GM23338 (cell line): Measurements from ENCODE around the gene TYW5. TPM values are rescaled to one million over a fixed set of nuclear protein-coding genes. Genes with fewer than 3 reads are reported as not detected.

Experiments used
- ATAC-seq: fragments of 200-7000 bp; cut with Tn5 transposase; 3 replicates; pipeline ENCODE4 v1.9.1; 2020
- DNase-seq: peaks from one replicate; pipeline ENCODE4 v3.0.0-alpha.2; 2015; ENCODE audit warnings: low spot score
- H2AFZ ChIP-seq: fragments of 200-600 bp; sonication (generic); 2 replicates; pipeline ENCODE4 v1.8.0; 2016; ENCODE audit warnings: antibody characterized with exemption, mild to moderate bottlenecking, moderate library complexity
- H3F3A ChIP-seq: fragments of 200-600 bp; sonication (generic); replicated peaks from 2 replicates; pipeline ENCODE4 v1.8.0; 2017; ENCODE audit warnings: antibody characterized with exemption, mixed run types, low read depth
- H3K27ac ChIP-seq: fragments of 200-600 bp; sonication (generic); 2 replicates; pipeline ENCODE4 v1.6.1; 2016; ENCODE audit warnings: low read depth
- H3K27me3 ChIP-seq: fragments of 200-600 bp; sonication (generic); 2 replicates; pipeline ENCODE4 v1.8.0; 2016; ENCODE audit warnings: mild to moderate bottlenecking, mixed run types, moderate library complexity; ENCODE audit not compliant: insufficient read depth
- H3K36me3 ChIP-seq: fragments of 200-600 bp; sonication (generic); 2 replicates; pipeline ENCODE4 v1.8.0; 2016; ENCODE audit warnings: mild to moderate bottlenecking; ENCODE audit not compliant: insufficient read depth
- H3K4me1 ChIP-seq: fragments of 200-600 bp; sonication (generic); 2 replicates; pipeline ENCODE4 v1.8.0; 2016; ENCODE audit warnings: mild to moderate bottlenecking, moderate library complexity; ENCODE audit not compliant: insufficient read depth
- H3K4me2 ChIP-seq: fragments of 200-600 bp; sonication (generic); 2 replicates; pipeline ENCODE4 v1.7.1; 2017; ENCODE audit warnings: mixed run types
- H3K4me3 ChIP-seq: fragments of 200-600 bp; sonication (generic); 2 replicates; pipeline ENCODE4 v1.6.1; 2016; ENCODE audit warnings: mixed run types
- H3K79me2 ChIP-seq: fragments of 200-600 bp; sonication (generic); replicated peaks from 2 replicates; pipeline ENCODE4 v1.8.0; 2017; ENCODE audit warnings: mild to moderate bottlenecking; ENCODE audit not compliant: insufficient read depth
- H3K9me2 ChIP-seq: fragments of 200-600 bp; sonication (generic); 2 replicates; pipeline ENCODE4 v1.8.0; 2017; ENCODE audit not compliant: insufficient read depth
- H4K20me1 ChIP-seq: fragments of 200-600 bp; sonication (generic); replicated peaks from 2 replicates; pipeline ENCODE4 v1.8.0; 2017; ENCODE audit warnings: mild to moderate bottlenecking; ENCODE audit not compliant: insufficient read depth
- H3K27ac Mint-ChIP-seq: 2 replicates; pipeline ENCODE4 v1.8.0; 2020; ENCODE audit warnings: inconsistent platforms, mild to moderate bottlenecking, moderate library complexity, mixed read lengths
- H3K27me3 Mint-ChIP-seq: 3 replicates; pipeline ENCODE4 v1.8.0; 2022; ENCODE audit warnings: low read depth, mild to moderate bottlenecking, moderate library complexity, mixed read lengths, inconsistent platforms; ENCODE audit not compliant: insufficient read depth, poor library complexity
- H3K36me3 Mint-ChIP-seq: 3 replicates; pipeline ENCODE4 v1.8.0; 2021; ENCODE audit warnings: low read depth, mild to moderate bottlenecking, inconsistent platforms, moderate library complexity, mixed read lengths
- H3K4me1 Mint-ChIP-seq: 3 replicates; pipeline ENCODE4 v1.8.0; 2020; ENCODE audit warnings: mild to moderate bottlenecking, inconsistent platforms, mixed read lengths
- H3K4me3 Mint-ChIP-seq: 3 replicates; pipeline ENCODE4 v1.8.0; 2021; ENCODE audit warnings: moderate library complexity, mild to moderate bottlenecking, inconsistent platforms, mixed read lengths
- H3K9me3 Mint-ChIP-seq: 3 replicates; pipeline ENCODE4 v1.8.0; 2020; ENCODE audit warnings: moderate library complexity, mild to moderate bottlenecking, inconsistent platforms, mixed read lengths
- CREB1 ChIP-seq: fragments of 250-450 bp; sonication (Bioruptor Pico); IDR thresholded peaks from 2 replicates; pipeline ENCODE4 v1.5.0; 2020; ENCODE audit warnings: low read depth, mild to moderate bottlenecking, moderate library complexity
- EZH2 ChIP-seq: fragments of 200-600 bp; sonication (generic); IDR thresholded peaks from one replicate; pipeline ENCODE4 v1.8.0; 2017; ENCODE audit warnings: antibody characterized with exemption, mild to moderate bottlenecking, low read depth; ENCODE audit not compliant: unreplicated experiment
- EZH2phosphoT487 ChIP-seq: fragments of 200-600 bp; sonication (generic); IDR thresholded peaks from one replicate; pipeline ENCODE4 v1.8.1; 2018; ENCODE audit warnings: antibody characterized with exemption; ENCODE audit not compliant: unreplicated experiment
- JUNB ChIP-seq: IDR thresholded peaks from one replicate; pipeline ENCODE4 v1.6.1; 2016; ENCODE audit warnings: antibody characterized with exemption; ENCODE audit not compliant: unreplicated experiment
- NANOG ChIP-seq: IDR thresholded peaks from 2 replicates; pipeline ENCODE4 v1.6.1; 2016; ENCODE audit warnings: antibody characterized with exemption, borderline replicate concordance
- POLR2AphosphoS5 ChIP-seq: IDR thresholded peaks from 2 replicates; pipeline ENCODE4 v1.6.1; 2016; ENCODE audit warnings: antibody characterized with exemption, low read depth
- STAT1 ChIP-seq: IDR thresholded peaks from one replicate; pipeline ENCODE4 v1.6.1; 2016; ENCODE audit warnings: antibody characterized with exemption; ENCODE audit not compliant: unreplicated experiment
- ZNF114 ChIP-seq: fragments of 250-450 bp; sonication (Bioruptor Pico); IDR thresholded peaks from 2 replicates; pipeline ENCODE4 v1.5.0; 2020; ENCODE audit warnings: mild to moderate bottlenecking, moderate library complexity
- ZNF331 ChIP-seq: fragments of 250-450 bp; sonication (Bioruptor Pico); IDR thresholded peaks from 2 replicates; pipeline ENCODE4 v1.5.0; 2020; ENCODE audit warnings: low read depth, mild to moderate bottlenecking, moderate library complexity
- ZNF462 ChIP-seq: fragments of 250-450 bp; sonication (Bioruptor Pico); IDR thresholded peaks from 2 replicates; pipeline ENCODE4 v1.5.0; 2020; ENCODE audit warnings: mild to moderate bottlenecking, moderate library complexity
- polyA plus RNA-seq: library from polyadenylated mRNA; unstranded; fragments of >200 nt; fragmentation: Nextera tagmentation; extraction: Ambion mirVana; gene quantifications from 2 replicates; pipeline ENCODE4 v1.2.1, GENCODE V29; 2016
- total RNA-seq: library from RNA; depleted of rRNA; stranded (reverse); fragments of >200 nt; shearing (Covaris generic); gene quantifications from 2 replicates; pipeline ENCODE4 v1.2.3, GENCODE V29; 2014
- TF ChIP-seq, protein P1 (sequence below): IDR thresholded peaks from one replicate; pipeline ENCODE4 v1.6.1; 2018; ENCODE audit warnings: antibody characterized with exemption; ENCODE audit not compliant: unreplicated experiment
- TF ChIP-seq, protein P2 (sequence below), 2 experiments: fragments of 200-600 bp in 1 of 2; sonication (generic) in 1 of 2; conservative IDR thresholded peaks; 2 replicates each; pipeline versions ENCODE4 v1.5.1 to v1.6.1; 2016 to 2017; ENCODE audit warnings: antibody characterized with exemption in 2 of 2, low read depth in 2 of 2, mild to moderate bottlenecking in 2 of 2, moderate library complexity in 1 of 2
- TF ChIP-seq, protein P3 (sequence below): IDR thresholded peaks from 2 replicates; pipeline ENCODE4 v1.6.1; 2016; ENCODE audit warnings: antibody characterized with exemption

The TYW5 gene
- total and polyA plus RNA-seq, 2 experiments from 2014 or later, result 12.4 to 19.6 TPM

DNA sequence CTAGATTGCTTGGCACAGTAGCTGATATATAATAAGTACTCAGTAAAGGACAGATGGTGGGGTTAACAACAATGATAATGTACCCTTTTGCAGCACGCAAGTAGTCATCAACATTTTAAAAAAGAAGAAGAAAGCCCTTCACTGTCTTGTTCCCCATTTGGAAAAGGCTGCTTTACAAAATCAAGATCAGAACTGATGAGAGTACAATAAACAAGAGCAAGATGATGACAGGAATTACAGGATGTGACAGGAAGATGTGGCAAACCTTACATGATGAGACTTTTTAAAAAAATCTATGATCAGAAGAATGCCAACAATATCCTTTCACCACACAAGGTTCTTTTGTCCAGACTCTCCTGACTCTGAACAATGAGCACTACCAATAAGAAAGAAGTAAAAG, 9.1 kb downstream of the TYW5 start:
- H3K79me2 ChIP-seq, result peaks cover 55% of the 10 kb centered on the region
- H3K4me3 ChIP-seq, result no peak overlapping the region
- H3K27me3 Mint-ChIP-seq, result no peaks in the 10 kb centered on the region
- H3K27me3 ChIP-seq, result no peaks in the 10 kb centered on the region
- no peaks in the 10 kb centered on the region for H3K9me3 Mint-ChIP-seq
- H3K4me3 Mint-ChIP-seq, result no peak overlapping the region
- H3K36me3 ChIP-seq, result peaks cover 22% of the 10 kb centered on the region
- H3K4me2 ChIP-seq, result no peak overlapping the region
- peaks cover 2% of the 10 kb centered on the region; the same call in 1 of the 3 replicates for H3K4me1 Mint-ChIP-seq
- no peaks in the 10 kb centered on the region for H3K9me2 ChIP-seq
- no peak for DNase-seq
- H3K27ac ChIP-seq, result no peak overlapping the region
- no peaks in the 10 kb centered on the region for H3F3A ChIP-seq
- ATAC-seq, result no peak
- no peak overlapping the region for H3K27ac Mint-ChIP-seq
- H2AFZ ChIP-seq, result no peak overlapping the region
- H4K20me1 ChIP-seq, result peaks cover 9% of the 10 kb centered on the region
- peaks cover 62% of the 10 kb centered on the region for H3K36me3 Mint-ChIP-seq
- no peaks in the 10 kb centered on the region for H3K4me1 ChIP-seq
- TF ChIP-seq ZNF114 (no peak), NANOG (no peak), EZH2 (no peak), ZNF462 (CRISPR knock-in tag) (no peak), POLR2AphosphoS5 (no peak), JUNB (no peak), EZH2phosphoT487 (no peak), STAT1 (no peak), ZNF331 (no peak), CREB1 (no peak)
- TF ChIP-seq, protein P1, sequence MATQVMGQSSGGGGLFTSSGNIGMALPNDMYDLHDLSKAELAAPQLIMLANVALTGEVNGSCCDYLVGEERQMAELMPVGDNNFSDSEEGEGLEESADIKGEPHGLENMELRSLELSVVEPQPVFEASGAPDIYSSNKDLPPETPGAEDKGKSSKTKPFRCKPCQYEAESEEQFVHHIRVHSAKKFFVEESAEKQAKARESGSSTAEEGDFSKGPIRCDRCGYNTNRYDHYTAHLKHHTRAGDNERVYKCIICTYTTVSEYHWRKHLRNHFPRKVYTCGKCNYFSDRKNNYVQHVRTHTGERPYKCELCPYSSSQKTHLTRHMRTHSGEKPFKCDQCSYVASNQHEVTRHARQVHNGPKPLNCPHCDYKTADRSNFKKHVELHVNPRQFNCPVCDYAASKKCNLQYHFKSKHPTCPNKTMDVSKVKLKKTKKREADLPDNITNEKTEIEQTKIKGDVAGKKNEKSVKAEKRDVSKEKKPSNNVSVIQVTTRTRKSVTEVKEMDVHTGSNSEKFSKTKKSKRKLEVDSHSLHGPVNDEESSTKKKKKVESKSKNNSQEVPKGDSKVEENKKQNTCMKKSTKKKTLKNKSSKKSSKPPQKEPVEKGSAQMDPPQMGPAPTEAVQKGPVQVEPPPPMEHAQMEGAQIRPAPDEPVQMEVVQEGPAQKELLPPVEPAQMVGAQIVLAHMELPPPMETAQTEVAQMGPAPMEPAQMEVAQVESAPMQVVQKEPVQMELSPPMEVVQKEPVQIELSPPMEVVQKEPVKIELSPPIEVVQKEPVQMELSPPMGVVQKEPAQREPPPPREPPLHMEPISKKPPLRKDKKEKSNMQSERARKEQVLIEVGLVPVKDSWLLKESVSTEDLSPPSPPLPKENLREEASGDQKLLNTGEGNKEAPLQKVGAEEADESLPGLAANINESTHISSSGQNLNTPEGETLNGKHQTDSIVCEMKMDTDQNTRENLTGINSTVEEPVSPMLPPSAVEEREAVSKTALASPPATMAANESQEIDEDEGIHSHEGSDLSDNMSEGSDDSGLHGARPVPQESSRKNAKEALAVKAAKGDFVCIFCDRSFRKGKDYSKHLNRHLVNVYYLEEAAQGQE, result no peak
- TF ChIP-seq, protein P2, sequence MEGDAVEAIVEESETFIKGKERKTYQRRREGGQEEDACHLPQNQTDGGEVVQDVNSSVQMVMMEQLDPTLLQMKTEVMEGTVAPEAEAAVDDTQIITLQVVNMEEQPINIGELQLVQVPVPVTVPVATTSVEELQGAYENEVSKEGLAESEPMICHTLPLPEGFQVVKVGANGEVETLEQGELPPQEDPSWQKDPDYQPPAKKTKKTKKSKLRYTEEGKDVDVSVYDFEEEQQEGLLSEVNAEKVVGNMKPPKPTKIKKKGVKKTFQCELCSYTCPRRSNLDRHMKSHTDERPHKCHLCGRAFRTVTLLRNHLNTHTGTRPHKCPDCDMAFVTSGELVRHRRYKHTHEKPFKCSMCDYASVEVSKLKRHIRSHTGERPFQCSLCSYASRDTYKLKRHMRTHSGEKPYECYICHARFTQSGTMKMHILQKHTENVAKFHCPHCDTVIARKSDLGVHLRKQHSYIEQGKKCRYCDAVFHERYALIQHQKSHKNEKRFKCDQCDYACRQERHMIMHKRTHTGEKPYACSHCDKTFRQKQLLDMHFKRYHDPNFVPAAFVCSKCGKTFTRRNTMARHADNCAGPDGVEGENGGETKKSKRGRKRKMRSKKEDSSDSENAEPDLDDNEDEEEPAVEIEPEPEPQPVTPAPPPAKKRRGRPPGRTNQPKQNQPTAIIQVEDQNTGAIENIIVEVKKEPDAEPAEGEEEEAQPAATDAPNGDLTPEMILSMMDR (conservative IDR thresholded peaks at IDR 0.05; ENCODE audit: low read depth in 2 of 2), result no peak
- TF ChIP-seq, protein P3, sequence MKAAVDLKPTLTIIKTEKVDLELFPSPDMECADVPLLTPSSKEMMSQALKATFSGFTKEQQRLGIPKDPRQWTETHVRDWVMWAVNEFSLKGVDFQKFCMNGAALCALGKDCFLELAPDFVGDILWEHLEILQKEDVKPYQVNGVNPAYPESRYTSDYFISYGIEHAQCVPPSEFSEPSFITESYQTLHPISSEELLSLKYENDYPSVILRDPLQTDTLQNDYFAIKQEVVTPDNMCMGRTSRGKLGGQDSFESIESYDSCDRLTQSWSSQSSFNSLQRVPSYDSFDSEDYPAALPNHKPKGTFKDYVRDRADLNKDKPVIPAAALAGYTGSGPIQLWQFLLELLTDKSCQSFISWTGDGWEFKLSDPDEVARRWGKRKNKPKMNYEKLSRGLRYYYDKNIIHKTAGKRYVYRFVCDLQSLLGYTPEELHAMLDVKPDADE, result no peak
